ENCODE measurements around the gene TWIST2. TPM values are rescaled to one million over a fixed set of nuclear protein-coding genes. Genes with fewer than 3 reads are reported as not detected.

TWIST2 gene
- polyA plus RNA-seq, 1 experiment, result 127 TPM

DNA sequence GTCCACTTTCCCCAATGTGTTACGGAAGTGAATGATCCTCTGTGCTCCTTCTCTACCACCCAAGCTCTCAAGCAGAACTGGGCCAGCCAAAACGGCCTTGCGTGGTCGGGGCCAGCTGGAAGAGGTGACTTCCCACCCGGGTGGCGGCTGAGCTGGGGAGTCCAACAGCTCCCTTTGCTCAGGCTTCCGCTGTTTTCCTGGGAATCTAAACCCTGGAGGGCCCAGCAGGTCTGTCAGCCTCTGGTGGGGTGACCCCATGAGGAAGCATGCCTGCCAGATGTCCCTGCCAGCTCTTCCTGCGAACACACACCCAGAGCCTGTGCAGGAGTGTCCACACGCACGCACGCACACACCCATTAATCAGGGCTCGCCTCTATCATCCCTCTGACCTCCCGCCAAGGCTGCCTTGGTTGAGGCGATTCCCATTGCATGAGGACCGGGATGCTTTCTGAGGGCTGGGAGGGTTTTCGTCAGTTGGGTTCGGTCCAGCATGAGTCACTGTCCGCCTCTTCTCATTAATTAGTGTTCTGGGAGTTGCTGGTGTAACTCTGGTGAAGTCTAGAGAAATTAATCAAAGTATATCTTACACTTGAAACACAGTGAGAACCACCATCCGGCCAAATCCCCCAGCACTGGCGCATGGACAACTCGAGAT, 90.6 kb downstream of the TWIST2 start:
- TF ChIP-seq CTCF (IDR thresholded peaks at IDR 0.05; ENCODE audit: insufficient read depth, low read depth, low read length), result no peak
- POLR2A ChIA-PET, result interaction anchor here (0.6 kb wide), 1 partner anchor 1268 kb away, joined by 5 read pairs; no protein-coding TSS in a partner anchor
- no peaks in the 10 kb centered on the region for H3K36me3 ChIP-seq (ENCODE audit: control insufficient read depth, insufficient read depth, low read length)
- H3K4me3 ChIP-seq (ENCODE audit: low read depth, low read length), result no peak overlapping the region
- CTCF ChIA-PET, result interaction anchor here (0.7 to 1.5 kb wide), 5 partner anchors 9 to 32 kb away, joined by 3 to 5 read pairs (median 3); no protein-coding TSS in a partner anchor
- peak; percentile 98 for DNase-seq (ENCODE audit: low read depth)
- H3K27me3 ChIP-seq (ENCODE audit: control insufficient read depth, insufficient read depth, low read length), result no peaks in the 10 kb centered on the region

- POLR2A ChIA-PET, result no interaction called here
- H3K27me3 ChIP-seq (ENCODE audit: control insufficient read depth, insufficient read depth, low read length), result no peaks in the 10 kb centered on the region
- CTCF ChIA-PET, result interaction anchor here (1.1 to 1.5 kb wide), 2 partner anchors 9 to 32 kb away, joined by 3 read pairs; no protein-coding TSS in a partner anchor
- no peaks in the 10 kb centered on the region for H3K36me3 ChIP-seq (ENCODE audit: control insufficient read depth, insufficient read depth, low read length)
- H3K4me3 ChIP-seq (ENCODE audit: low read depth, low read length), result no peak overlapping the region
- TF ChIP-seq CTCF (IDR thresholded peaks at IDR 0.05; ENCODE audit: insufficient read depth, low read depth, low read length), result no peak
- peak; percentile 74 for DNase-seq (ENCODE audit: low read depth)
These were observed 91.2 kb downstream of the TWIST2 start for GRCh38 chr2:238939074-238939473.

GRCh38 chr2:238939521-238940403, 91.9 kb downstream of the TWIST2 start:
- Histone ChIP-seq H3K27me3 (ENCODE audit: control insufficient read depth, insufficient read depth, low read length) (no peaks in the 10 kb centered on the region), H3K36me3 (ENCODE audit: control insufficient read depth, insufficient read depth, low read length) (no peaks in the 10 kb centered on the region), H3K4me3 (ENCODE audit: low read depth, low read length) (no peak overlapping the region)
- no peak for DNase-seq (ENCODE audit: low read depth)
- CTCF ChIA-PET, result interaction anchor here (1.5 to 1.6 kb wide), 2 partner anchors 8 to 11 kb away, joined by 3 read pairs; no protein-coding TSS in a partner anchor
- POLR2A ChIA-PET, result no interaction called here
- no peak for TF ChIP-seq CTCF (IDR thresholded peaks at IDR 0.05; ENCODE audit: insufficient read depth, low read depth, low read length)

DNA sequence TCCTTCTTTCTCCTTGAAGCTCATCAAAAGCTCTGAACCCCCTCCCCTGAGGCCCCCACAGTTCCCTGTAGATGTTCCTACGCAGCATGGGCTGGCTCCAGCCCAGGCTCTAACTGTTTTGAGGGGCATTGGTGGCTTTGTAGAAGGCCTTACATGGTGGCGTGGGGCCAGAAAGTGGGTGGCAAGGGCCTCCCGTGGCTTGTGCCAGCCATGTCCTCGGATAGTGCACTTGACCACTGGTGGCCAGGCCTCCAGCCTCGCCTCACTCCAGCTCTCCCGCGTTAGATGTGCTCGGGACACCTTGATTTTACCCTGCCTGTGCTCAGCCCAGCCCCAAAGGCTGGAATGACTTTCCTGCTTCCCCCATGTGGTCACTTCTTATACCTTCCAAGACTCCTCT, 92.9 kb downstream of the TWIST2 start:
- TF ChIP-seq CTCF (IDR thresholded peaks at IDR 0.05; ENCODE audit: insufficient read depth, low read depth, low read length), result no peak
- Histone ChIP-seq H3K4me3 (ENCODE audit: low read depth, low read length) (no peak overlapping the region), H3K27me3 (ENCODE audit: control insufficient read depth, insufficient read depth, low read length) (no peaks in the 10 kb centered on the region), H3K36me3 (ENCODE audit: control insufficient read depth, insufficient read depth, low read length) (no peaks in the 10 kb centered on the region)
- no peak for DNase-seq (ENCODE audit: low read depth)
- CTCF ChIA-PET, result interaction anchor here (1.0 to 1.6 kb wide), 2 partner anchors 12 to 32 kb away, joined by 3 read pairs; no protein-coding TSS in a partner anchor
- POLR2A ChIA-PET, result no interaction called here

- Histone ChIP-seq H3K4me3 (ENCODE audit: low read depth, low read length) (no peak overlapping the region), H3K27me3 (ENCODE audit: control insufficient read depth, insufficient read depth, low read length) (no peaks in the 10 kb centered on the region), H3K36me3 (ENCODE audit: control insufficient read depth, insufficient read depth, low read length) (no peaks in the 10 kb centered on the region)
- ChIA-PET POLR2A (no interaction called here), CTCF (interaction anchor here (1.0 to 1.6 kb wide), 2 partner anchors 12 to 32 kb away, joined by 3 read pairs; no protein-coding TSS in a partner anchor)
- no peak for DNase-seq (ENCODE audit: low read depth)
- no peak for TF ChIP-seq CTCF (IDR thresholded peaks at IDR 0.05; ENCODE audit: insufficient read depth, low read depth, low read length)
These were observed 93.4 kb downstream of the TWIST2 start for GRCh38 chr2:238941262-238941792.
